ENCODE measurements around the gene CABP1.

Gene CABP1

DNA sequence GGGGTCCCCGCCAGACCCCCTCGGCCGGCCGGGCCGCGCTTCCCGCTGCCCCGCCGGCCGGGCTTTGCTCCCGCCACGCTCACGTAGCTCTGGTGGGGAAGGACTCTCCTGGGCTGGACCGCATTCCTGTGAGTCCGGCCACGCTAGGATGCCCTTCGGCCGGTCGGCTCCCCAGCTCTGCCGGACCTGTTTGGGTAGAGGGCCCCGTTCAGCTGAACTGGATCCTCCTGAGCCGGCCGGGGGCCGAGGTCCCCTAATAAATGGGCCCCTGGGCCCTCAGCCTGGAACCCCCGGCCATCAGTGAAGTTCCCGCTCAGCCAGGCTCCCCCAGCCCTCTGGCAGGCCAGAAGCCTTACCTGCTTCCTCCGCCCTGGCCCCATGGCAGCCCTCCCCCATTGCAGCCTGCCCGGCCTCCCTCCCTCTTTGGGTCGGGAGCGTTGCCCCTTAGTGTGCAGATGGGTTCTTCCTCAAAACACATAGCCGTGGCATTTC lies 70.4 kb downstream of the CABP1 start:
- peak overlapping the region; percentile 78 for H3K4me3 ChIP-seq (replicated peaks; ENCODE audit: low read depth, low read length)
- no peak for DNase-seq (ENCODE audit: extremely low read depth, low read depth)
- TF ChIP-seq CTCF (IDR thresholded peaks at IDR 0.05; ENCODE audit: low read depth, low read length, missing control alignments) = no peak

DNA sequence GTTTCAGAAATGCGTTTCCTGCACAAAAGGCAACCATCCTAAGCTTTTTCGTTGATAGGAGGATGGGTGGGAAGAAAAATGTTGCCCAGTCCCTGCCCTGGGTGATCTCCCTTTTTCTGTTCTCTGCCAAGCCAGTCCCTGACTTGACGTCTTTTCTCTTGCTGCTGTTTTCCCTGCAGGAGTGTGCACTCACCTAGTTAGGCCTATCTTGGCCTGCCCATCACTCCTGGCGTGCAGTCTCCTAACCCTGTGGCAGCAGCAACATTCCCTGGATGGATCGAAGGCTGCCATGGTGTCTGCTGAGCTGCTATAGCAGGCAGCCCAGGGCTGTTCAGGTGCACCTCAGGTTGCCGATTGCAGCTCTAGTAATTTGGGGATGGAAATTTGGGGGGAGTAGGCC lies 71.0 kb downstream of the CABP1 start:
- H3K4me3 ChIP-seq (replicated peaks; ENCODE audit: low read depth, low read length) = peak overlapping the region; percentile 78
- no peak for TF ChIP-seq CTCF (IDR thresholded peaks at IDR 0.05; ENCODE audit: low read depth, low read length, missing control alignments)
- DNase-seq (ENCODE audit: extremely low read depth, low read depth) = no peak

DNA sequence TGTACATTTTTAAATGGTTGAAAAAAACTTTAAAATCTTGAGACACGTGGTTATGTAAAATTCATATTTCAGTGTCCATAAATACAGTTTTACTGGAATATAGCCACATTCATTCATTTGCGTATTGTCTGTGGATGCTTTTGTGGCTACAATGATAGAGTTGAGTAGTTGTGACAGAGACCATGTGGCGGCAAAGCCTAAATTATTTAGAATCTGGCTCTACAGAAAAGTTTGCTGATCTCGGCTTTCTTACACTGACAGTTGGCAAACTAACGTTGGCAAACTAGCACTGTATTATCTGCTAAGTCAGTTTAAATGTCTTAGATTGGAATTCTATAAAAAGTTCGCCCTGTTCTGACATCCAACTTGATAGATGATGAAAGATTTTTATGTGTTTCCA lies 72.2 kb downstream of the CABP1 start:
- DNase-seq (ENCODE audit: extremely low read depth, low read depth) = no peak
- no peak overlapping the region for H3K4me3 ChIP-seq (replicated peaks; ENCODE audit: low read depth, low read length)
- no peak for TF ChIP-seq CTCF (IDR thresholded peaks at IDR 0.05; ENCODE audit: low read depth, low read length, missing control alignments)

DNA sequence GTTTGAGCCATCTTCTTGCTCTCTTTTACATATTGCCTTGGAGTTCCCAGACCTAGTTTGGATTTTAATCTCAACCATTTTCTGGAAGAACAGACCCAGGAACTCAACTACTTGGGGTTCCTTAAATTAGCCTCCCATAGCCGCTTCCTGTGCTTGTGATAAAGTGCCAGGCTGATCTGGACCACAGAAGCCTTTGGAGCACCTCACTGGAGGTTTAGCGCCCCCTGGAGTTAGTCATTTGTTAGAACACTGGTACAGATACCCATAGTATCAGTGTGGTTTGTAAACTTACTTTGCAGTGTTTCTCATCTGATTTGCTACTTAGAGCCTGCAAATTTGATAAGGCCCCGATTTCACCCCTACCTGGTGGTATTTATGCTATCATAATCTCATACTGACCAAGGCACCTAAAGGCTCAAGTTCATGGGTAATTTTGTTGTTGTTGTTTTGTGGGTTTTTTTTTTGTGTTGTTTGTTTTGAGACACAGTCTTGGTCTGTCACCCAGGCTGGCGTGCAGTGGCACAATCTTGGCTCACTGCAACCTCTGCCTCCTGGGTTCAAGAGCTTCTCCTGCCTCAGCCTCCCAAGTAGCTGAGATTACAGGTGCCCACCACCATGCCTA lies 73.5 kb downstream of the CABP1 start:
- TF ChIP-seq CTCF (IDR thresholded peaks at IDR 0.05; ENCODE audit: low read depth, low read length, missing control alignments) = peak; percentile 87
- no peak overlapping the region for H3K4me3 ChIP-seq (replicated peaks; ENCODE audit: low read depth, low read length)
- DNase-seq (ENCODE audit: extremely low read depth, low read depth) = peak; percentile 76

Data from HFF-Myc (cell line).